Measurements from ENCODE around the gene DDX23. TPM values are rescaled to one million over a fixed set of nuclear protein-coding genes. Genes with fewer than 3 reads are reported as not detected.

DDX23 gene
- total and polyA plus RNA-seq, 2 experiments from 2014 or later: 41.7 to 74.8 TPM

- 8% methylated on average over 4 of the region's 4 CpGs for WGBS (ENCODE audit: low lambda C conversion rate, missing lambda C conversion rate)
- peak overlapping the region; percentile 100 for H2AFZ ChIP-seq
- peak overlapping the region; percentile 98 for H3K27ac ChIP-seq
Observed at GRCh38 chr12:48789858-48790326, 62.1 kb downstream of the DDX23 start.

GRCh38 chr12:48788854-48789775 lies 62.8 kb downstream of the DDX23 start, which contains the start of gene ADCY6:
ADCY6 (minus strand) TSS chr12:48789089; CDS start chr12:48783434, 5,655 bp downstream.
- Histone ChIP-seq H3K27ac (peak within 1 kb of the TSS; percentile 98), H2AFZ (peak within 1 kb of the TSS; percentile 100)
- no peak for TF ChIP-seq EZH2 (IDR thresholded peaks at IDR 0.05; ENCODE audit: borderline replicate concordance)
- TF ChIP-seq EZH2phosphoT487 (IDR thresholded peaks at IDR 0.05; ENCODE audit: low read depth, severe bottlenecking, unreplicated experiment): no peak
- no peak for TF ChIP-seq CTCF (IDR thresholded peaks at IDR 0.05; ENCODE audit: poor library complexity)

More at GRCh38 chr12:48789858-48790326, 62.1 kb downstream of the DDX23 start:
- Histone ChIP-seq H3K79me2 (peaks cover 42% of the 10 kb centered on the region), H3K4me3 (peak overlapping the region; percentile 98), H3K27me3 (no peaks in the 10 kb centered on the region), H4K20me1 (ENCODE audit: insufficient read depth, poor library complexity, severe bottlenecking) (peaks cover 15% of the 10 kb centered on the region), H3K4me1 (ENCODE audit: insufficient read depth) (peaks cover 30% of the 10 kb centered on the region), H3K9me2 (replicated peaks; ENCODE audit: insufficient read depth) (no peaks in the 10 kb centered on the region), H3K36me3 (replicated peaks; ENCODE audit: insufficient read depth, low read depth) (no peaks in the 10 kb centered on the region), H3K4me2 (peak overlapping the region; percentile 97), H3K9me3 (ENCODE audit: low read depth) (no peaks in the 10 kb centered on the region)
- no peak for DNase-seq (ENCODE audit: low spot score)
- TF ChIP-seq EZH2 (IDR thresholded peaks at IDR 0.05; ENCODE audit: borderline replicate concordance) (no peak), CTCF (IDR thresholded peaks at IDR 0.05; ENCODE audit: poor library complexity) (no peak), EZH2phosphoT487 (IDR thresholded peaks at IDR 0.05; ENCODE audit: low read depth, severe bottlenecking, unreplicated experiment) (no peak)

GRCh38 chr12:48788524-48788853 lies 63.5 kb downstream of the DDX23 start:
- Histone ChIP-seq H2AFZ (peak overlapping the region; percentile 68), H3K9me3 (ENCODE audit: low read depth) (no peaks in the 10 kb centered on the region), H3K36me3 (replicated peaks; ENCODE audit: insufficient read depth, low read depth) (no peaks in the 10 kb centered on the region), H3K27ac (peak overlapping the region; percentile 63), H3K27me3 (no peaks in the 10 kb centered on the region), H3K4me2 (peak overlapping the region; percentile 95), H3K4me1 (ENCODE audit: insufficient read depth) (peaks cover 22% of the 10 kb centered on the region), H3K9me2 (replicated peaks; ENCODE audit: insufficient read depth) (no peaks in the 10 kb centered on the region), H3K79me2 (peaks cover 56% of the 10 kb centered on the region), H4K20me1 (ENCODE audit: insufficient read depth, poor library complexity, severe bottlenecking) (peaks cover 17% of the 10 kb centered on the region), H3K4me3 (peak overlapping the region; percentile 98)
- WGBS (ENCODE audit: low lambda C conversion rate, missing lambda C conversion rate): under 1% methylated on average over 16 of the region's 25 CpGs
- no peak for TF ChIP-seq EZH2 (IDR thresholded peaks at IDR 0.05; ENCODE audit: borderline replicate concordance)
- TF ChIP-seq CTCF (IDR thresholded peaks at IDR 0.05; ENCODE audit: poor library complexity): no peak
- TF ChIP-seq EZH2phosphoT487 (IDR thresholded peaks at IDR 0.05; ENCODE audit: low read depth, severe bottlenecking, unreplicated experiment): no peak
- DNase-seq (ENCODE audit: low spot score): no peak

More at GRCh38 chr12:48788854-48789775, 62.8 kb downstream of the DDX23 start, which contains the start of gene ADCY6:
- peak within 1 kb of the TSS; percentile 97 for H3K4me2 ChIP-seq
- no peaks in the 10 kb centered on the region for H3K9me3 ChIP-seq (ENCODE audit: low read depth)
- no peaks in the 10 kb centered on the region for H3K27me3 ChIP-seq
- WGBS (ENCODE audit: low lambda C conversion rate, missing lambda C conversion rate): 0% methylated on average over 12 of the region's 86 CpGs
- no peaks in the 10 kb centered on the region for H3K9me2 ChIP-seq (replicated peaks; ENCODE audit: insufficient read depth)
- peaks cover 15% of the 10 kb centered on the region for H4K20me1 ChIP-seq (ENCODE audit: insufficient read depth, poor library complexity, severe bottlenecking)
- DNase-seq (ENCODE audit: low spot score): peak; percentile 91
- peak within 1 kb of the TSS; percentile 98 for H3K4me3 ChIP-seq
- H3K4me1 ChIP-seq (ENCODE audit: insufficient read depth): peaks cover 22% of the 10 kb centered on the region
- no peaks in the 10 kb centered on the region for H3K36me3 ChIP-seq (replicated peaks; ENCODE audit: insufficient read depth, low read depth)
- H3K79me2 ChIP-seq: peaks cover 50% of the 10 kb centered on the region
